Upper lobe of left lung (tissue), 4 donors: ENCODE data around the gene IFNL2.

Source experiments
- EP300 ChIP-seq, 4 donors: sonication (generic); formaldehyde crosslinking; IDR thresholded peaks; one replicate each; pipeline ENCODE4 v1.5.1; 2017; ENCODE audit warnings: antibody characterized with exemption in 4 of 4, control low read depth in 2 of 4
- POLR2A ChIP-seq, 4 donors: fragments of 450-650 bp; IDR thresholded peaks; one replicate each; pipeline ENCODE4 v1.5.1; 2016 to 2017; ENCODE audit warnings: antibody characterized with exemption in 4 of 4, mild to moderate bottlenecking in 2 of 4
- POLR2AphosphoS5 ChIP-seq, 2 donors: sonication (generic); formaldehyde crosslinking; IDR thresholded peaks; one replicate each; pipeline ENCODE4 v1.5.1; 2017; ENCODE audit warnings: antibody characterized with exemption in 2 of 2
- TF ChIP-seq, protein P1 (sequence below), 6 experiments: fragments of 450-650 bp in 4 of 6; fragments of 200-600 bp in 2 of 6; sonication (generic) in 2 of 6; IDR thresholded peaks; one replicate each; pipeline ENCODE4 v1.5.1; 2016 to 2019; ENCODE audit warnings: antibody characterized with exemption in 6 of 6

GRCh38 chr19:39284032-39284431 is 15.8 kb downstream of the IFNL2 start:
- TF ChIP-seq, protein P1, sequence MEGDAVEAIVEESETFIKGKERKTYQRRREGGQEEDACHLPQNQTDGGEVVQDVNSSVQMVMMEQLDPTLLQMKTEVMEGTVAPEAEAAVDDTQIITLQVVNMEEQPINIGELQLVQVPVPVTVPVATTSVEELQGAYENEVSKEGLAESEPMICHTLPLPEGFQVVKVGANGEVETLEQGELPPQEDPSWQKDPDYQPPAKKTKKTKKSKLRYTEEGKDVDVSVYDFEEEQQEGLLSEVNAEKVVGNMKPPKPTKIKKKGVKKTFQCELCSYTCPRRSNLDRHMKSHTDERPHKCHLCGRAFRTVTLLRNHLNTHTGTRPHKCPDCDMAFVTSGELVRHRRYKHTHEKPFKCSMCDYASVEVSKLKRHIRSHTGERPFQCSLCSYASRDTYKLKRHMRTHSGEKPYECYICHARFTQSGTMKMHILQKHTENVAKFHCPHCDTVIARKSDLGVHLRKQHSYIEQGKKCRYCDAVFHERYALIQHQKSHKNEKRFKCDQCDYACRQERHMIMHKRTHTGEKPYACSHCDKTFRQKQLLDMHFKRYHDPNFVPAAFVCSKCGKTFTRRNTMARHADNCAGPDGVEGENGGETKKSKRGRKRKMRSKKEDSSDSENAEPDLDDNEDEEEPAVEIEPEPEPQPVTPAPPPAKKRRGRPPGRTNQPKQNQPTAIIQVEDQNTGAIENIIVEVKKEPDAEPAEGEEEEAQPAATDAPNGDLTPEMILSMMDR (IDR thresholded peaks at IDR 0.05), result no peak
- no peak for TF ChIP-seq POLR2A (IDR thresholded peaks at IDR 0.05)
- TF ChIP-seq EP300 (IDR thresholded peaks at IDR 0.05), result no peak
- TF ChIP-seq POLR2AphosphoS5 (IDR thresholded peaks at IDR 0.05), result no peak
